Measurements from ENCODE around the gene LRRC19. TPM values are rescaled to one million over a fixed set of nuclear protein-coding genes. Genes with fewer than 3 reads are reported as not detected.

LRRC19 gene
- total RNA-seq, 2 donors from 2014 or later: not detected

Other genes with a start within 250 kb of the LRRC19 start
- gene CAAP1, start 112.9 kb downstream of the LRRC19 start, total RNA-seq: 10 to 100 TPM; 19.0 to 20.4 TPM
- 10 to 100 TPM; 33.2 to 34.1 TPM for gene PLAA, start 58.4 kb downstream of the LRRC19 start, total RNA-seq
- 10 to 100 TPM; 12.5 to 41.4 TPM for gene IFT74, start 49.3 kb downstream of the LRRC19 start, total RNA-seq
- gene TEK, start 103.6 kb upstream of the LRRC19 start, total RNA-seq: 10 to 100 TPM in 1 of 2 donors, 1 to 10 TPM in 1; 8.4 to 14.9 TPM

All from thoracic aorta (tissue), 2 donors.